Posterior cingulate gyrus (tissue), 11 donors: Measurements from ENCODE around the gene LRRC42.
A peak's percentile ranks its signal among the peaks of the same experiment; 100 is the strongest.
"Not testable (repeated sequence)": the region's sequence is repeated elsewhere in the genome, so short reads cannot be mapped to it uniquely, and the experiment has no call there.

Experiments used
- DNase-seq, 10 donors: peaks; one replicate each; pipeline versions ENCODE4 v3.0.0 to v3.0.0-alpha.2; 2020 to 2021; ENCODE audit warnings: mixed read lengths in 3 of 10
- intact Hi-C: fragments of 100-400 bp; cut with DNase I; formaldehyde crosslinking; loops from one replicate; pipeline ENCODE4 v1.15.1; 2023

Gene LRRC42

GRCh38 chr1:53963460-53963859, 17.3 kb downstream of the LRRC42 start:
- intact Hi-C loops, result no loop called here
- DNase-seq, result no peak

GRCh38 chr1:53964109-53964508, 18.0 kb downstream of the LRRC42 start:
- intact Hi-C loops, result no loop called here
- no peak for DNase-seq

GRCh38 chr1:53966794-53967193, 20.6 kb downstream of the LRRC42 start:
- intact Hi-C loops, result no loop called here
- DNase-seq, result no peak

- DNase-seq, result peak in 1 of 10 donors; percentile 51
- intact Hi-C loops, result no loop called here
Measured at GRCh38 chr1:53967409-53968124, 21.4 kb downstream of the LRRC42 start.

GRCh38 chr1:53968125-53968513, 22.0 kb downstream of the LRRC42 start:
- intact Hi-C loops, result no loop called here
- DNase-seq, result no peak

- DNase-seq, intact Hi-C loops: not testable (repeated sequence)
Measured at GRCh38 chr1:53969323-53969722, 23.2 kb downstream of the LRRC42 start.

GRCh38 chr1:53971718-53972117, 25.6 kb downstream of the LRRC42 start:
- intact Hi-C loops, result no loop called here
- DNase-seq, result no peak

- intact Hi-C loops, result no loop called here
- no peak for DNase-seq
Measured at GRCh38 chr1:53975861-53976260, 29.7 kb downstream of the LRRC42 start.

GRCh38 chr1:53979712-53980450, 33.7 kb downstream of the LRRC42 start:
- intact Hi-C loops, result no loop called here
- no peak for DNase-seq

- intact Hi-C loops, result no loop called here
- DNase-seq, result no peak
Measured at GRCh38 chr1:53981220-53981619, 35.1 kb downstream of the LRRC42 start.

- DNase-seq, result peak in 5 of 10 donors; percentile 14 to 83 (median 24)
- intact Hi-C loops, result no loop called here
Measured at GRCh38 chr1:53982034-53982762, 36.0 kb downstream of the LRRC42 start.

- no peak for DNase-seq
- intact Hi-C loops, result no loop called here
Measured at GRCh38 chr1:53982763-53983104, 36.6 kb downstream of the LRRC42 start.

GRCh38 chr1:53984726-53985125, 38.6 kb downstream of the LRRC42 start:
- intact Hi-C loops, result no loop called here
- DNase-seq, result no peak

GRCh38 chr1:53986458-53986857, 40.3 kb downstream of the LRRC42 start:
- no peak for DNase-seq
- intact Hi-C loops, result no loop called here

GRCh38 chr1:53987880-53988279, 41.7 kb downstream of the LRRC42 start:
- intact Hi-C loops, result no loop called here
- no peak for DNase-seq

GRCh38 chr1:53992085-53992874, 46.1 kb downstream of the LRRC42 start:
- intact Hi-C loops, result no loop called here
- DNase-seq, result peak in 2 of 10 donors; percentile 19 to 31

- peak in 1 of 10 donors; percentile 37 for DNase-seq
- intact Hi-C loops, result not testable (repeated sequence)
Measured at GRCh38 chr1:53994516-53994915, 48.4 kb downstream of the LRRC42 start.

GRCh38 chr1:53995683-53996082, 49.5 kb downstream of the LRRC42 start:
- intact Hi-C loops, result no loop called here
- DNase-seq, result no peak

GRCh38 chr1:53998223-53998622, 52.1 kb downstream of the LRRC42 start:
- intact Hi-C loops, result no loop called here

GRCh38 chr1:53999920-54000319, 53.8 kb downstream of the LRRC42 start:
- intact Hi-C loops, result no loop called here
- DNase-seq, result no peak

More at GRCh38 chr1:53998223-53998622, 52.1 kb downstream of the LRRC42 start:
- DNase-seq, result peak in 1 of 10 donors; percentile 6

GRCh38 chr1:54001591-54001990, 55.4 kb downstream of the LRRC42 start:
- intact Hi-C loops, result no loop called here
- peak in 1 of 10 donors; percentile 18 for DNase-seq
